Umbilical cord (tissue), 2 donors: ENCODE data around the gene KSR1. TPM values are rescaled to one million over a fixed set of nuclear protein-coding genes. Genes with fewer than 3 reads are reported as not detected.
"Not testable (repeated sequence)": the region's sequence is repeated elsewhere in the genome, so short reads cannot be mapped to it uniquely, and the experiment has no call there.

Experiments used
- DNase-seq: peaks from one replicate; pipeline ENCODE4 v3.0.0-alpha.2; 2015; ENCODE audit warnings: low spot score
- total RNA-seq: library from RNA; depleted of rRNA; stranded (reverse); fragments of >200 nt; gene quantifications from one replicate; pipeline ENCODE4 v1.2.3, GENCODE V29; 2014; ENCODE audit warnings: low replicate concordance; ENCODE audit not compliant: insufficient read depth

KSR1 gene
- total RNA-seq, 1 donor from 2014 or later = 43.1 TPM

DNA sequence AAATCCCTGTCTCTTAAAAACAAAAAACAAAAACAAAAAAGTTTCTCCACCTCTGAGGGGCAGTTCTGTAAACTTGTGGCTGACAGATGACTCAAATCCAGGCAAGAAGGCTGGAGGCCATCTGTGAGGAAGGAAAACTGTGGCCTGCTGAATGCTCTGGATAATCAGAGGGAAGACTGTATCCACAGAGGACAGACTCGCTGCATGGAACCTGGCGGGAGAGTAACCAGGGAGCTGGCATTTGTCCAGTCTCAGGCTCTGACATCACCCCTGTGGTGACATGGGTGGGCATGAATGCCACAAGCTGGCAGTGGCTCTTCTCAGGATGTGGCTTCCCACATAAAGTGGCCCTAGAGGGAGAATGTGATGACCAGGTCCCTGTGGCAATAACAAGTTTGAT, 2.8 kb upstream of the KSR1 start:
- DNase-seq = no peak

DNA sequence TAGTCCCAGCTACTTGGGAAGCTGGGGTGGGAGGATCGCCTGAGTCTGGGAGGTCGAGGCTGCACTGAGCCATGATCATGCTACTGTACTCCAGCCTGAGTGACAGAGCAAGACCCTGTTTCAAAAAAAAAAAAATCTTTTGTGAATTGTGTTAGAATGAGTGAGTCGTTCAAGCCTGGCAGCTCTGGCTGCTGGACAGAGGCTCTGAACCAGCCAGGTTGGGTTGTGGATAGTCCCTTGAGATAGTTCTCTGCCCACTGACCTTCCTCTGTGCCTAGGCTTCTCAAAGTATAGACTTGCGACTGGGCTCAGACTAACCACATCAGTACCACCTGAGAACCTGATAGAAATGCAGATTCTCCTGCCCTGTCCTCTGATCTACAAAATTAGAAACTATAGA, 2.2 kb upstream of the KSR1 start:
- DNase-seq = no peak

DNA sequence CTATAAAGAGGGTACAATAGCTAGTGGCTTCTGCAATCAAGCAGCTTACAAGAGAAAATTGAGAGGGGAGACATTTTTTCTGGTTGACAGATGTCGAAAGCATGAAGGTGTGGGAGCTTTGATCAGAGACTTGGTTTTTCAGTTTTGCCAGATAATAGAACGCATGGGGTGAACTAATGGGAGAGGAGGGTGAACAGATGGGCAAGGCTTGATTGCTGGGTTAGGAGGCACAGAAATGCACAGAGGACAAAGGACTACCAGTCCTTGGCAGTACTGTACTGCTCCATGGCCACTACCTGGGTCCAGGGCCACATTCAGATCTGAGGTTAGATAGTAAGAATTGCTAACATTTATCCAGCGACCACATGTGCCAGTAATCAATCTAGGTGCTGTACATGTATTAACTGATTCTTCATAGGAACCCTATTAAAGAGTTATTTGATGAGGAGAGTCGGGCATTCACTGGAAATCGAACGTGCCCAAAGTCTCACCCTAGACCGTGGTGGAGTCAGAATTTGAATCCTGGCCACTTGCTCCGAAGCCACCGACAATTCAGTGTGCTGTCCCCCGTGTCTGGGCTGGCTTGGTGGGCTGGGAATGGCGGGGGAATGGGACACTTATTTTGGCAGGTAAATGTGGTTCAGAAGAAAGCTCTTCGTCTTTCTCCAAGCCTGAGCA, 873 bp upstream of the KSR1 start:
- no peak for DNase-seq

DNA sequence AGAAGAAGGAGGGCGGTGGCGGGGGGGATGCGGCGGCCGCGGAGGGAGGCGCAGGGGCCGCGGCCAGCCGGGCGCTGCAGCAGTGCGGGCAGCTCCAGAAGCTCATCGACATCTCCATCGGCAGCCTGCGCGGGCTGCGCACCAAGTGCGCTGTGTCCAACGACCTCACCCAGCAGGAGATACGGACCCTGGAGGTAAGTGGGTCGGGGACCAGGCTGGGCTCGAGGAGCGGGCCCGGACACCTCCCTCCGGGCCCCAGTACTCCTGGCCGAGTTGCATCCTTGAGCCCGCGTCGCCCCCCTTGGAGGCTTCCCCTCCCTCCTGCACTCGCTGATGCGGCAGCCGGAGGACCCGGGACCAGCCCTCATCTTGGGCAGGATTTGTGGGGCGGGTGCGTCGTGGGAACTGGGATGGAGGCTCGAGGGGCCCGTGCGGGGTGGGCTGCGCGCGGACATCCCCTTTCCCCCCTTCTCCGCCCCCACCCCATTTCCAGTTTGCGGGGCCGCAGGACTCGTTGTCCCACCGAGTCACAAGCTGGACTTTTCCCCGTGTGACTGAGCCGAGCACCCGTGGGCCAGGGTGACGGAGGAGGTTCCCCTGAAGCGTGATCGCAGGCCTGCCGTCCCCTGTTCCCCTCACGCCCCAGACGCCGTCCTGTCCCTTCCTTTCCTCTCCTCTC, 572 bp downstream of the KSR1 start:
- peak; percentile 23 for DNase-seq

DNA sequence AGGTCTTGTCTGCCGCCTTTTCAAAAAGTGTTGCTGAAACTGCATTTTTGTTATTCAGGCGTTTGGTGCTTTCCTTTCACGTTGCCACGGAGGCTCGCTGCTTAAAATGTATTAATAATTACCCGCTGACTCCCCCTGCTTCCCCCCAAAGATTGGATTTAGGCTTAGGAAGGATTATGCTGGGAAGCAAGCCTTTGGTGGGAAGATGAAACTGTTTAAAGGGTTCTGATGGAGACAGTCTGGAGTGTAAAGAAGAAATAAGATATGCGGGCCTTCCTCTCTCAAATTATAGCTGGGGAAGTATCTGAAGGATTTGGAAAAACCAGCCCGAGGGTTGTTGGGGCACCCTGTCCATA, 1.1 kb downstream of the KSR1 start:
- DNase-seq = peak; percentile 16

DNA sequence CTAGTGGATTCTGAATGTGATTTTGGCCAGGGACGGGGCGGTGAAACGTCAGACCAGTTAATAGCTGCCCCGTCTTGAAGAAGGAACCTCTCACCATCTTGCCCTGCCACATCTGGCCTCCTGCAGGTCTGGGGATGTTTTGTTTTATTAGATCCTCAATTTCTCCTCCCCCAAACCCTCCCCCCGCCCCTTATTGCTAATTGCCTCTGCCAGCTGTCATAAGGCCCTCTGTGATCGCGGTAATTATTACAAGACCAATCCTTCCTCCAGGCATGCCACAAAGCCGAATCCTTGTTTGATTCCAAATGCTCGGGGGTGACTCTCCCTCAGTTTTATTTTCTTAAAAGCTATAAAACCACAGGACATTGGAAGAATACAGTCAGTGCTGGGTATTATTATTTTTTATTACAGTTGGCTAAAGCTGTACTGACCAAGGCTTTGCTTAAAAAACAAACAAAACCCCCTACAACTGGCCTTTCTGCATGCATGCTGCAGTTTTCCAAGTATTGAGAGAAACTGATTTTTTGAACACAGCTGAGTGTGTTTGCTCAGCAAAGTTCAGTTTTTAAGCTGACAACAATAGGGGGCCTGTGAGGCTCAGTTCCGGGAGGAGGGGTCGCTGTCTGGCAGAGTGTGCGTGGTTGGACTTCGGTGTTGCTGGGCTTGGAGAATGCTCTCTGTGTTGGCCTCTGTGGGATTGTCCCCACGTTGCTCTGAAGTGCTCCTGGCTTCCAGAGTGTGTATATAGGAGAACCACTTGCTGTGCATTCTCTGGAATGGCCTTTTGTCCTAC, 1.7 kb downstream of the KSR1 start:
- DNase-seq = peak; percentile 29

DNA sequence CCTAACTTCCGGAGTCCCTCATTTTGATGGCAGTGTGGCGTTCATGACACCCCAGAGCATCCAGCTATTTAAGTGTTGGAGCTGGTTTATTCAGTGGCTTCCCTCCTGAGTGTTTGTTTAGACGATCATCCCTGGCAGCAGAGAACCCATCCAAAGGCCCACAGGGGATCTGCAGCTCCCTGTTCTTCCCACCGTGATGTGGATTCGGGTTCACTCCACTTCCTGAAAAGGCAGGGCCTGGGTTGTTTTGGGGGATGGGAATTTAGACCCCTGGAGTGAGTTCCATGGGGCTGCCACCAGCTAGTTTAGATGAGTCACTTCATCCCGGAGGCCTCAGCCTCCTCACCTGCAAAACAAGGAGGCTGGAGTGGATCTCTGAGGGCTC, 2.3 kb downstream of the KSR1 start:
- no peak for DNase-seq

DNA sequence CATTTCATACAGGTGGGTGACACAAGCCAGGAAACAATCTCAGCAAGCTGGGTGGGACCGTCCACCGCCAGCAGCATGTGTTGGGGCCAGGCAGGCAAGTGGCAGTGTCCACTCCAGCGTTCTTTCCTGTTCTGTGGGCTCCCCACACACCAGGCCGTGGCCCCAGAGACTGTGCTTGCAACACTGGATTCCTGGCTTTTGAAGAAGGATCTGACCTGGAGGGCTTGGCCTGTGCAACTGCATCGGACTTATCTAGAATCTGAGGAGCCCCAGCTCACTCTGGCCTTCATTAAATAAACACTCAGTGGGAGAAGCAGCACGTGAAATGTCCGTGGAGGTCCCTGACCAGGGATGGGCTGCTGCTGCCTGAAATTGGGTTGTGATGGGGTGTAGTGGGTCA, 3.2 kb downstream of the KSR1 start:
- no peak for DNase-seq

DNA sequence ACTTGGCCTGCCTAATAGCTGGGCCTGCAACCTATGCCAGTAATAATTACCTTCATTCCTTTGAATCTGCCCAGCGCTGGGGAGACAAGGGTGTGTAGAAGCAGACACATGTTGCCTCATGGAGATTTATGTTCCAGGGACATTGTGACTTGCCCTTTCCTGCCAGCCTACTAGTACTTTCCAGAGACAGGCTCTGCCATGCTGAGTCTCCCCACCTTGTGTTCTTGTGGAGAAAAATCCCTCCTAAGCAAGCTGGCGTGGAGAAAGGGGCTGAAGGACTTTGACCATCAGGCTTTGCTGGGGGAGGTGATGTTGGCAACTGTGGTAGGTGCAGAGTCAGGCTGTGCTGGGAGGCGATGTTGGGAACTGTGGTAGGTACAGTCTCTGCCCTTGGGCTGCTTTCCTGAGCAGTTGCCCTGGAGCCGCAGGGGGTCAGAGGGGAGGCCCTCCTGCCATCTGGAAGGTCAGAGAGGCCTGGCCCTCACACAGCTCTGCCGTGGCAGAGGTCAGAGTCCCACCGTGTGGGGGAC, 4.0 kb downstream of the KSR1 start:
- DNase-seq = no peak

DNA sequence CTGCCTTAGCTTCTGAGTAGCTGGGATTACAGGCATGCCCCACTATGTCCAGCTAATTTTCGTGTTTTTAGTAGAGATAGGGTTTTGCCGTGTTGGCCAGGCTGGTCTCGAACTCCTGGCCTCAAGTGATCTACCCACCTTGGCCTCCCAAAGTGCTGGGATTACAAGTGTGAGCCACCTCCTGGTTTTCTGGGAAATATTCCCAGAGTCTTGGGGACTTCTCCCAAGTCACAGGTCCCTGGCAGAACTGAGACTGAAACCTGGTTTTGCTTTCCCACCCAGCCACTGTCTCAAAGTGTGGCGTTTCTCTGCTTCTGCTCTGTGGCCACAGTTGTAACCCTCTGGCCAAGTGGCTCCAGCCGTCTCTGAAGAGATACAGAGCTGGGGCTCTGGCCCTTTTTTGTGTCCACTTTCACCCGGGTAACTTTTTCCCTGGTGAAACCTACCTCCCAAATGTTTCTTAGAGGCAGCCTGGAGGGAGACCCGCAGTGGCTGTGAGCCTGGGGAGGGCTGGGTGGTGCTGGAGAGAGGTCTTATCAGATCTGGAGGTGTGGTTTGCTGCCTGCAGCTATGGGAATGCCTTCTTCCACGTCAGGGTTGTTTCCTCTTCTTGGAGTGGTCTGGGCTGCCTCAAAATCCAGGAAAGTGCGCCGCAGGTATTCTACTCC, 5.1 kb downstream of the KSR1 start:
- peak; percentile 49 for DNase-seq

DNA sequence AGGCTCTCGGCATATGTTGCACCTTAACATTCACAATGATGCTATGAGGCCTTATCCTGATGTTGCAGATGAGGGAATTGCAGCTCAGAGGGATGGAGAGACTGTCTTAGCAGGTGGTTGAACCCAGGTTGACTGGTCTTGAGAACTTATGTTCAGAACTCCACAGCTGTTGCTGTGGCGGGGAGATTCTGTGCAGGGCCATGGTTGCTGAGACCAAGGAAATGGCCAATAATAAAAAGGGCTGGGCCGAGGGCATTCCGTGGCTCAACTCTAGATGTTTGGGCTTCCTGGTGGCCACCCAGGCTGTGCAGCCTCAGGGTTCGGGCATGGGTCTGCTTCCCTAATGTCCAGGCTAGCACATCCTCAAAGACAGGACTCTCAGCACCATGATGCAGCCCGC, 5.9 kb downstream of the KSR1 start:
- DNase-seq = no peak

DNA sequence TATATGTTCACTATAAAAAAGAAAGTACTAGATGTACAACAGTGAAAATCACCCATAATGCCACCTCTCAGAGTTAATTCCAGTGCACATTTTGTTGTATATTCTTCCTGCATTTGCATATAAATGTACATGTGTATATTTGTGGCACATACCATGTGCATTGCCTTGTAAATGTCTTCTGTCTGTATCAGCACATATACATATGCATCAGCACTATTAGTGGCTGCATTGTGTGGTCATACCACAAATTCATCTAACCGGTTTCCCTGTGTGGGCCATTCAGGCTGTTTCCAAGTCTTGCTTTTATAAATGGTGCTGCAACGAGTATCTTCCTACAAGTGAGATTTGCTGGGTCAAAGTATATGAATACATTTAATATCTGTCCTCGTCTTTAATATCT, 6.5 kb downstream of the KSR1 start:
- no peak for DNase-seq

DNA sequence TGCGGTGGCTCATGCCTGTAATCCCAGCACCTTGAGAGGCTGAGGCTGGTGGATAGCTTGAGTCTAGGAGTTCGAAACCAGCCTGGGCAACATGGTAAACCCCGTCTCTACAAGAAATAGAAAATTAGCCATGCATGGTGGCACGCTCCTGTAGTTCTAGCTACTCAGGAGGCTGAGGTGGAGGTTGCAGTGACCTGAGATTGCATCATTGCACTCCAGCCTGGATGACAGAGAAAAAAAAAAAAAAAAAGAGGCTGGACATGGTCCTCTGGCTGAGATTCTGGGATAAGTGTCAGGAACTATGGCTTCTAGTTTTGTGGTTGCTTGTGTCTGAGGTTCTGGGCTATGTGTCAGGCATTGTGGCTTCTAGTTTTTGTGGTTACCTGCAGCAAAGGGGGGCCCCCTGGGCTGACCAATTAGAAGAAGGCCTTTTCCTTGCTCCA, 7.0 kb downstream of the KSR1 start:
- no peak for DNase-seq

DNA sequence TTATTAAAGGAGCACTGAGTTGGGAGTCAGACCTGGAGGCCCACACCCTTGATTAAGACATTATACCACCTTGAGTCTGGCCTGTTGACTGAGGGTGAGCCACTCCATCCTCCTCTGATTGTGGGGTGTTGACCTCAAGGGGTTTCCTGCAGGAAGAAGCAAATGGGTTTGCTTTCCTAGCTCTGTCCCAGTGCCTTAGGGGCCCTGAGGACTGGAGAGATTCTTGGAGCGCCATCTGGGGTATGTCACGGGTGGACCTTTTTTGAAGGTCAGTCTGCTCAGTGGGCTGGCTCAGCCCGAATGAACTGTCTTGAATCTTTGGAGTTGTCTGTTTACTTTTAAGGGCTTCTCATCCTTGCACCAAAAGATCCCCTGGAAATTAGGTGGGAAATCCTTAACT, 7.8 kb downstream of the KSR1 start:
- not testable (repeated sequence) for DNase-seq

DNA sequence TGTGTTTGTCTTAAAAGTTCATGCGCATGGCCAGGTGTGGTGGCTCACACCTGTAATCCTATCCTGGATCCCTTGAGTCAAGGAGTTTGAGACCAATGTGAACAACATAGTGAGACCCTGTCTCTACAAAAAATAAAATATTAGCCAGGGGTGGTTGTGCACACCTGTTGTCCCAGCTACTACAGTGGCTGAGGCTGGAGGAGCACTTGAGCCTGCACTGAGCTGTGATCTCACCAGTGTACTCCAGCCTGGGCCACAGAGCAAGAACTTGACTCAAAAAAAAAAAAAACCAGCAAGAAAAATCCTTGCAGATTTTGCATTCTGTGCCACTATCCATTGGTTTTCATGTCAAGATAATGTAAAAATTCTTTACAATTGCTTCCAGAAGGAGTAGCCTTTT, 8.2 kb downstream of the KSR1 start:
- no peak for DNase-seq

DNA sequence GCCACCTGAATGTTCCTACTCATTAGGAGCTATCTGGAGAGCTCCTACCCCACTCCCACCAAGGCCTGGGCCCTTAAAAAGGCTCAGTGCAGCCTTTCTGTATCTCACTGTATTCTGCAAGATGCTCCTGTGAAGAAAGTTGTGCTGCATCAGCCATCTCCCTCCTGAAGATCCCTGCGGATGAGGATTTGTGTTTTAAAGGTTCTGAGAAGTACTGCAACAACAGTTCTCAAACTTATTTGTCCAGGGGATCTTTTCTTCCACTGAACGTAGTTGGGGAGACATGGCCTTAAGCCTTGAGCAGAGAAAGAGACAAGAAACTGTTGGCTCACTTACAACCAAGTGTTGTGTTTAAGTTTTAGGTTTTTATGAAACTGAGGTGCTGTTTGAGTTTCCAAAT, 9.6 kb downstream of the KSR1 start:
- DNase-seq = not testable (repeated sequence)

DNA sequence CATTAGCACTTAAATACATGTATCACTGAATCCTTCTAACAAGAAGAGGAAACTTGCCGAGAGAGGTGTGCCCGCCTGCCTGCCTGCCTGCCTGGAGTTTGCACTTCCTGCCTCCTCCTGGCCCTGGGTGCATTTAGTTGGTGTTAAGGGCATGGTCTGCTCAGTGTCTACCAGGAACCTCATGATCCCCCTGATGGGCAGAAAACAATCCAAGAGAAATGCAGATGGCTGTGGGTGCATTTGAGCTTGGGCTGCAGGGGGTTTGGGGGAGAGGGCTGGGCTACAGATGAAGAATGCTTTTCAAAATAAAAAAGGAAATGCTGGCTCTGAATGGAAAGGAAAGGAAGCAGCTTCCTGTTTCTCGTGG, 10.1 kb downstream of the KSR1 start:
- DNase-seq = no peak

DNA sequence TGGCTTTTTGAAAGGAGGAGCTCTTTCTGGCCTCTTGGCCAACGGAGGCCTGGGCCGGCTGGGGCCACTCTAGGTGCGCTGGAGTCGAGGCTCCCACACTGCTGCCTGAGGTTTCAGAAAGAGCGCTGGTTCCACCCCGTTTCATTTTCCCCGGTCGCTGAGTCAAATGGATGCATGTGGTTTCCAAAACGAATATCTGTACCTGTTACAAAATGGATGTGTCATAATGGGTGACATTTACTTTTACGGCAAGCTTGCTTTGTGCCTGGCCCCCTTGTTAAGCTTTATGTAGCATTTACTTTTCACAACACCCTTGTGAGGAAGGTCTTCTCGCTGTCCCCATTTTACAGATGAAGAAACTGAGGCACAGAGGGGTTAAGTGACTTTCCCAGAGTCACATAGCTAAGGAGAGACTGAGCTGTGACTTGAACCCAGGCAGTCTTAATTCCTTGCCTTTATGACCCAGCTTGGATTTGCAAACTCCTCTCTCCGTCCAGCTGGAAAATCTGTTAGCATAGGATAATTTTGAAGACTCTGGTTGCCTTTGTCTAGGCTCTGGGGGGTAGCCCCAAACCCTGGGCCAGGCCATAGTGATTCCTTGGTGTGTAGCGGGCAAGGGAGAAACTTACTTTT, 10.6 kb downstream of the KSR1 start:
- no peak for DNase-seq

DNA sequence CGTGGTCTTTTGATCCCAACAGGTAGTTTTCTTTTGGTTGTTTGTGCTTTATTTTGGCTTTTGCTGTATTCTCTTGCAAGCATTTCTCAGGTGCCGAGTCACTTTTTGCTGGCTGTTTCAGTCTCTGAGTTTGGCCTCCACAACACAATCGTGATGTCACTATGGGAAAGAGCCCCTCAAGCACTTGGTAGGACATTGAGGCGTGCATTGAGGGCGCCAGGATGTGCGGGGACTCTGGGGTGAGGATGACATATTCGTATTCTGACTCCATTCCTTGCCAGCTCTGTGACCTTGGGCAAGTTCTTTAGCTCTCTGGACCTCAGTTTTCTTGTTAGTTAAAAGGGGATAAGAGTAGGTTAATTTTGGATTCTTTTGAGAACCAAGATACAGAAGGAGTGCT, 13.0 kb downstream of the KSR1 start:
- no peak for DNase-seq

DNA sequence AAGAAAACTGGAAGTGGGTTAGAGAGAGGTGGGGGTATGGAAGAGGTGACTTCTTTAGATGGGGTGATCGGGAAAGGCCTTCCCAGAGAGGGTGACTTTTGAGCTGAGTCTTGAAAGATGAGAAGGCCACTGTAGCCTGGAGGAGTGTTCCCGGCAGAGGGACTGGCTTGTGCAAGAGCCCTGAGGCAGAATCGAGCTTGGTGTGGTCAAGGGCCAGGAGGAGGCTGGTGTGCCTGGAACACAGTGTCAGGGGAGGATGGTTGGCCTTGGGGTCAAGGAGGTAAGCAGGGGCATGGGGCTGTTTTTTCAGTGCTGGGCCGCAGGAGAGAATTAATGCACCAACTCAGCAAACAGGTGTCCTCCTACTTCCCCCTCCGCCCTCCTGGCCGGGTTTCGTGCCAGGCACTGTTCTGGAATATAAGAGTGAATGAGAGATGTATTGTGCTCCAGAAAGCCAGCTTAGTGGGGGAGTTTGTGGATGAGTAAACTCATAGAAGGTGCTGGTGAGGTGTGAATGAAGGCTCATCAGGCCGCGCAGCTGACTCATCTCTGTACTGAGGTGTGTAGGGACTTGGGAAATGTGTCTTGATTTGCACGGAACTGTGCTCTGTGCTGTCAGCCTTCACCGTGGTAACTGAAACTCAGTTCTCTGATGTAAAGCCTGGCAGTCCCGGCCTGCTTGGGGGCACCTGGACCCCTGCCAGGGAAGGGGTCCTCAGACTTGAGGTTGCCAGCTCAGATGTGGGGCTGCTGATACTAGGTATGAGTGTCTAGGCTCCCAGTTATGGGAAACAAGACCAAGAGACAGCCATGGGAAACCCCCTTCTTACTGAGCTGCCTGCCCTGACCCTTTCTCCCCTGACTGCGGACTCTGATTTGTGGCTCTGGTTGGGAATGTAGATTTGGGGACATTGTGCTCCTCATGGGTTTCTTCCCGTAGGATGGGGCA, 15.3 kb downstream of the KSR1 start:
- no peak for DNase-seq
